Liver (tissue), 9 donors: ENCODE data around the gene L3MBTL3. TPM values are rescaled to one million over a fixed set of nuclear protein-coding genes. Genes with fewer than 3 reads are reported as not detected.

ENCODE experiments used
- DNase-seq: peaks from one replicate; pipeline ENCODE4 v3.0.0-alpha.2; 2017; ENCODE audit warnings: low spot score
- H3K27ac ChIP-seq, 2 donors: one replicate each; pipeline ENCODE4 v1.7.0; 2013; ENCODE audit warnings: inconsistent platforms in 2 of 2, low read length in 2 of 2, control low read depth in 1 of 2, low read depth in 1 of 2, mild to moderate bottlenecking in 1 of 2
- H3K27me3 ChIP-seq, 4 donors: one replicate each; pipeline versions ENCODE4 v1.6.1 to v1.7.0; 2013; ENCODE audit warnings: low read length in 3 of 4, inconsistent platforms in 1 of 4, mild to moderate bottlenecking in 1 of 4, moderate library complexity in 1 of 4; ENCODE audit not compliant: control insufficient read depth in 4 of 4, insufficient read depth in 4 of 4
- H3K36me3 ChIP-seq, 4 donors: one replicate each; pipeline versions ENCODE4 v1.6.1 to v1.7.0; 2013; ENCODE audit warnings: low read length in 3 of 4, mild to moderate bottlenecking in 3 of 4, low read depth in 1 of 4, moderate library complexity in 1 of 4; ENCODE audit not compliant: control insufficient read depth in 4 of 4, insufficient read depth in 3 of 4
- H3K4me1 ChIP-seq, 4 donors: one replicate each; pipeline versions ENCODE4 v1.6.1 to v1.7.0; 2013; ENCODE audit warnings: low read length in 3 of 4, mild to moderate bottlenecking in 3 of 4, moderate library complexity in 1 of 4; ENCODE audit not compliant: control insufficient read depth in 4 of 4, insufficient read depth in 4 of 4
- H3K4me3 ChIP-seq, 3 donors: one replicate each; pipeline versions ENCODE4 v1.6.1 to v1.7.0; 2013; ENCODE audit warnings: low read length in 3 of 3, control low read depth in 1 of 3, low read depth in 1 of 3, mild to moderate bottlenecking in 1 of 3
- H3K9ac ChIP-seq, 2 donors: one replicate each; pipeline ENCODE4 v1.7.0; 2013; ENCODE audit warnings: low read length in 2 of 2, mild to moderate bottlenecking in 2 of 2, moderate library complexity in 2 of 2, control low read depth in 1 of 2, low read depth in 1 of 2
- H3K9me3 ChIP-seq, 4 donors: one replicate each; pipeline versions ENCODE4 v1.6.1 to v1.7.0; 2013; ENCODE audit warnings: low read length in 3 of 4; ENCODE audit not compliant: control insufficient read depth in 4 of 4
- FOXA2 ChIP-seq: IDR thresholded peaks from 2 replicates; pipeline ENCODE4 v1.6.1; 2016; ENCODE audit warnings: antibody characterized with exemption
- JUND ChIP-seq, 2 donors: IDR thresholded peaks; 2 replicates each; pipeline ENCODE4 v1.6.1; 2016; ENCODE audit warnings: antibody characterized with exemption in 2 of 2
- NR2F2 ChIP-seq: IDR thresholded peaks from 2 replicates; pipeline ENCODE4 v1.6.1; 2016; ENCODE audit warnings: antibody characterized with exemption
- RAD21 ChIP-seq, 2 donors: IDR thresholded peaks; 2 replicates each; pipeline ENCODE4 v1.6.1; 2016; ENCODE audit warnings: antibody characterized with exemption in 2 of 2, mild to moderate bottlenecking in 2 of 2
- RXRA ChIP-seq, 2 donors: IDR thresholded peaks; 2 replicates each; pipeline ENCODE4 v1.6.1; 2017 to 2018; ENCODE audit warnings: antibody characterized with exemption in 2 of 2, mild to moderate bottlenecking in 1 of 2
- SP1 ChIP-seq: IDR thresholded peaks from 2 replicates; pipeline ENCODE4 v1.6.1; 2018; ENCODE audit warnings: antibody characterized with exemption, mild to moderate bottlenecking
- TAF1 ChIP-seq: conservative IDR thresholded peaks from 2 replicates; pipeline ENCODE4 v1.6.1; 2016; ENCODE audit warnings: antibody characterized with exemption, mild to moderate bottlenecking
- WGBS: extraction: QIAGEN DNeasy Blood & Tissue Kit; methylation state at CpG from one replicate; pipeline ENCODE4 v1.1.7; 2013; 5-methylcytosine and 5-hydroxymethylcytosine counted together
- polyA plus RNA-seq, 2 donors: library from polyadenylated mRNA; stranded (reverse) in 1 of 2; unstranded in 1 of 2; fragments of 200-250 nt in 1 of 2; fragments of >200 nt in 1 of 2; fragmentation: Nextera tagmentation in 1 of 2; extraction: Ambion mirVana in 1 of 2; gene quantifications; one replicate each; pipeline versions ENCODE4 v1.2.1 to v1.2.3, GENCODE V29; 2013 to 2015
- total RNA-seq, 2 donors: library from RNA; depleted of rRNA; stranded (reverse); fragments of >200 nt; gene quantifications; one replicate each; pipeline ENCODE4 v1.2.3, GENCODE V29; 2014
- TF ChIP-seq, protein P1 (sequence below): fragments of 150-350 bp; IDR thresholded peaks from 2 replicates; pipeline ENCODE4 v1.5.1; 2017; ENCODE audit warnings: improper control_type of control experiment, low read depth, low read length; ENCODE audit not compliant: missing input control
- TF ChIP-seq, protein P2 (sequence below): IDR thresholded peaks from 2 replicates; pipeline ENCODE4 v1.6.1; 2016; ENCODE audit warnings: antibody characterized with exemption
- donor health status: healthy.
- donor health status: healthy.
- donor health status: healthy.
- donor health status: healthy.
- donor health status: healthy.

L3MBTL3 gene
- total and polyA plus RNA-seq, 4 donors = 1.9 to 9.2 (median 3.7) TPM

DNA sequence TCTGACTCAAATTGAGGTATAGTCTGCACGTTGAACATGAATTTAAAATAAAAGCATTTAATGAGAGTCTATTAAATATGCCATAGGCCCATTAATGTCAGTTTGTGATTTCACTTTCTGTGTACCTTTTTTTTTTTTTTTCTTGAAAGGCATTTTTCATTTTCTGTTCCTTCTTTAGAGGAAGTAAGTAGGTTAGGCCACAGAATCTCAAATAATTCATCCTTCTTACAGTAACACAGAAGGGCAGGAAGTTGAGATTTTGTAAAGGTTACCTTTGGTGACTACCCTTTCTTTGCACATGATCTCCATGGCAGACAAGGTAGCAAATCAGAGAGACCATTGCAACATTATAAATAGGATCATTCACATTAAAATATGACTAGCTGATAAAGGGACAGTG is 9.6 kb downstream of the L3MBTL3 start (continued):
- TF ChIP-seq, protein P1, sequence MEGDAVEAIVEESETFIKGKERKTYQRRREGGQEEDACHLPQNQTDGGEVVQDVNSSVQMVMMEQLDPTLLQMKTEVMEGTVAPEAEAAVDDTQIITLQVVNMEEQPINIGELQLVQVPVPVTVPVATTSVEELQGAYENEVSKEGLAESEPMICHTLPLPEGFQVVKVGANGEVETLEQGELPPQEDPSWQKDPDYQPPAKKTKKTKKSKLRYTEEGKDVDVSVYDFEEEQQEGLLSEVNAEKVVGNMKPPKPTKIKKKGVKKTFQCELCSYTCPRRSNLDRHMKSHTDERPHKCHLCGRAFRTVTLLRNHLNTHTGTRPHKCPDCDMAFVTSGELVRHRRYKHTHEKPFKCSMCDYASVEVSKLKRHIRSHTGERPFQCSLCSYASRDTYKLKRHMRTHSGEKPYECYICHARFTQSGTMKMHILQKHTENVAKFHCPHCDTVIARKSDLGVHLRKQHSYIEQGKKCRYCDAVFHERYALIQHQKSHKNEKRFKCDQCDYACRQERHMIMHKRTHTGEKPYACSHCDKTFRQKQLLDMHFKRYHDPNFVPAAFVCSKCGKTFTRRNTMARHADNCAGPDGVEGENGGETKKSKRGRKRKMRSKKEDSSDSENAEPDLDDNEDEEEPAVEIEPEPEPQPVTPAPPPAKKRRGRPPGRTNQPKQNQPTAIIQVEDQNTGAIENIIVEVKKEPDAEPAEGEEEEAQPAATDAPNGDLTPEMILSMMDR = no peak

DNA sequence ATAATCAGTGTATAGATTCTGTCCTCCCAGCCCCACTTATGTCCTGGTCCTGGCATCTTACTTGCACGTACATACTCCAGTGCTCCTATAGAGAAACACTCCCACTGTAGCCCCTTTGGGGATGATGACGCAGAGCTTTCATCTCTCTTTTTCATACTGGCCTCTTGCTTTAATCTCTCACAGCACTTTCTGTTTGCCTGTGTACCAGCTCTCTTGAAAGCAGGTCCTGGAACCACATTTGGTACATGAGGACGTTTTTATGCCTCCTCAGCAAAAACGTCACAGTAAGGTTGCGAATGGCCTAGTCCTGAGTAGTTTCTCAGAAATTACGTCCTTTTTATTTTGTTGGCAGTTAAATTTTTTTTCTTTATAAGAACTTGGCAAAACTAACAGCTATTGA is 10.8 kb downstream of the L3MBTL3 start:
- Histone ChIP-seq H3K9ac (no peak overlapping the region), H3K27ac (no peak overlapping the region), H3K36me3 (peaks cover 0 to 2% (median 0%) of the 10 kb centered on the region in 4 donors), H3K4me1 (no peaks in the 10 kb centered on the region), H3K9me3 (no peaks in the 10 kb centered on the region), H3K4me3 (no peak overlapping the region), H3K27me3 (no peaks in the 10 kb centered on the region)
- 88% methylated on average over 6 of the region's 6 CpGs for WGBS
- DNase-seq = no peak
- TF ChIP-seq NR2F2 = no peak

DNA sequence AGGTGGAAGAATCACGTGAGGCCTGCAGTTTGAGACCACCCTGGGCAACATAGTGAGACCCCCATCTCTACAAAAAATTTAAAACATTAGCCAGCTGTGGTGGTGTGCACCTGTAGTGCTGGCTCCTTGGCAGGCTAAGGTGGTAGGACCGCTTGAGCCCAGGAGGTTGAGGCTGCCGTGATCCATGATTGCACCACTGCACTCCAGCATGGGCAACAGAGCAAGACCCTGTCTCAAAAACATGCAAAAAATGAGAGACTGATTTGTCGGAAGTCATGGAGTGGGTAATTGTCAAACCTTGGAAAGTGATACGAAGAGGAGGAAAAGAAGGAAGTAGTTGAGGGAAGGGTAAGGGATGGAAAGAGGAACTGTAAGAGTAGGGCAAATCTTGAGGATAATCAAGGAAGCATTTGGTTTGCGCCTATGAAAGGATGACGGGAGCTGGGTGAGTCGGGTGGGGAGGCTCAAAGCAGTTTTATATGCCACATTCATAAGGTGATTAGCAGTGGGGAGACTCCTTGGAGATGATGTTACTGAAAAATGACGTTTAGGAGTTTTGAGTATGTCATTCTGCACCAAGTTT is 14.5 kb downstream of the L3MBTL3 start:
- TF ChIP-seq SP1 (no peak), RAD21 (IDR thresholded peaks at IDR 0.05) (no peak), RXRA (IDR thresholded peaks at IDR 0.05) (no peak), FOXA2 (no peak), JUND (IDR thresholded peaks at IDR 0.05) (no peak), TAF1 (no peak)
- TF ChIP-seq, protein P2, sequence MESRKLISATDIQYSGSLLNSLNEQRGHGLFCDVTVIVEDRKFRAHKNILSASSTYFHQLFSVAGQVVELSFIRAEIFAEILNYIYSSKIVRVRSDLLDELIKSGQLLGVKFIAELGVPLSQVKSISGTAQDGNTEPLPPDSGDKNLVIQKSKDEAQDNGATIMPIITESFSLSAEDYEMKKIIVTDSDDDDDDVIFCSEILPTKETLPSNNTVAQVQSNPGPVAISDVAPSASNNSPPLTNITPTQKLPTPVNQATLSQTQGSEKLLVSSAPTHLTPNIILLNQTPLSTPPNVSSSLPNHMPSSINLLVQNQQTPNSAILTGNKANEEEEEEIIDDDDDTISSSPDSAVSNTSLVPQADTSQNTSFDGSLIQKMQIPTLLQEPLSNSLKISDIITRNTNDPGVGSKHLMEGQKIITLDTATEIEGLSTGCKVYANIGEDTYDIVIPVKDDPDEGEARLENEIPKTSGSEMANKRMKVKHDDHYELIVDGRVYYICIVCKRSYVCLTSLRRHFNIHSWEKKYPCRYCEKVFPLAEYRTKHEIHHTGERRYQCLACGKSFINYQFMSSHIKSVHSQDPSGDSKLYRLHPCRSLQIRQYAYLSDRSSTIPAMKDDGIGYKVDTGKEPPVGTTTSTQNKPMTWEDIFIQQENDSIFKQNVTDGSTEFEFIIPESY = no peak
- no peaks in the 10 kb centered on the region for H3K36me3 ChIP-seq
- no peak overlapping the region for H3K4me3 ChIP-seq
- no peak overlapping the region for H3K9ac ChIP-seq
- 93% methylated on average over 9 of the region's 9 CpGs for WGBS
- H3K4me1 ChIP-seq = no peaks in the 10 kb centered on the region
- H3K9me3 ChIP-seq = no peaks in the 10 kb centered on the region
- H3K27me3 ChIP-seq = no peaks in the 10 kb centered on the region
- H3K27ac ChIP-seq = no peak overlapping the region
- DNase-seq = no peak

DNA sequence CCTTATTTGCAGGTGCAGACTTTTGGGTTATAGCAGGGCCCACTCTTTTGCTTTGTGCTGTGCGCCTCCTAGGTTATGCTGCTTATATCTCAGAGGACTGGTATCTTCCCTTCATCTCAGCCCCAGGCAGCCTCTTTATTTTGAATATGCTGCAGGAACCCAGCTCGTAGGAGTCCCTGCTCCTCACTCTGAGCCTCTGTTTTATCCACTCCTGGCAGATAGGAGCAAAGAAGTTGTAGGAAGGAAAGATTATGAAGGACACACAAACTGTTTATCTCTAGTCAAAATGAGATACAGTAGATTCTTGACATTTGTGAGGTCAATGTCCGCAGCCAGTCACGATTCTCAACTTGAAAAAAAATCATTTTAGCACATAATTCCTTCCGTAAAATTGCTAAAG is 15.6 kb downstream of the L3MBTL3 start:
- no peak overlapping the region for H3K4me3 ChIP-seq
- H3K36me3 ChIP-seq = no peaks in the 10 kb centered on the region
- H3K27ac ChIP-seq = no peak overlapping the region
- no peak for TF ChIP-seq FOXA2
- no peak for DNase-seq
- H3K9me3 ChIP-seq = no peaks in the 10 kb centered on the region
- H3K27me3 ChIP-seq = no peaks in the 10 kb centered on the region
- H3K9ac ChIP-seq = no peak overlapping the region
- 83% methylated on average over 5 of the region's 5 CpGs for WGBS
- H3K4me1 ChIP-seq = no peaks in the 10 kb centered on the region
